ENCODE results near the gene CALM1.

The CALM1 gene

DNA sequence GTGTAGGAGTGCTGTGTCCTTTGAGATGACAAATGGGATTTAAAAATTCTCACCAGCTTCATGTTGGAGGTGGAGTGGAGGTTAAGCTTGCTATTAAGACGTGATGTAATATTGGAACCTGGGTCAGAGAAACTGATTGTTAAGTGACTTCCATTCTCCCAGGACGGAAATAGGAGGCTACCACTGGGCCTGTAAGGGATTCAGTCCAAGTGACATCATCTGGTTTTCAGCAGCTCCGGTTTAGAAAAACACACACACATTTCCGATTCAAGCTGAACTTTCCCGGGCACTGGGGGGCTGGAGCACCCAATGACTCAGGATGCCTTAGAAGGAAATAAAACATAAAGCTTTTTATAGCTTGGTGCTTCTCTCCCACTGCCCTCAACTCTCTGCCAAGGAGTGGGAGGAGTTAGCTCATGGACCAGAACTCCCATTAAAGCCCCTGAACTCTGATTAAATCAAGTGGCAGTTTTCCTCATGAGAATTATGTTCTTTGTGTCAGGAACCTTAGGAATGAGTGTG, 12.4 kb downstream of the CALM1 start:
- no peak for DNase-seq (ENCODE audit: low read depth)

DNA sequence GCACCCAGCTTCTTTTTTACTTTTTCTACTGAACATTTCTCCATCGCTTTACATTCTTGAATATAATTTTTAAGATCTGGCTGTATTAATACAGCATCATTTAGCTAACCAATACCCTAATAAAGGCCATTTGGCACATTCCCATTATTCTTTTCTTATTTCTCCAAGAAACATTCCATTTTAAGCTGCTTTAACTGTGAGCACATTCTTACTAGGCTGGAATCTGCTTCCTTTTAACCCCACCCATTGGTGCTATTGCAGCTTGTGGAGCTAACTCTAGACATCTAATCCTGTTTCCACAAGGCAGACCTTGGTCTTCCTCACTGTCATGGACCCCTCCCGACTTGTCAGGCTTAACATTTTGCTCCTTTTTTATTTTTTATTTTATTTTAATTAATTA, 15.2 kb downstream of the CALM1 start:
- DNase-seq (ENCODE audit: low read depth) = no peak

DNA sequence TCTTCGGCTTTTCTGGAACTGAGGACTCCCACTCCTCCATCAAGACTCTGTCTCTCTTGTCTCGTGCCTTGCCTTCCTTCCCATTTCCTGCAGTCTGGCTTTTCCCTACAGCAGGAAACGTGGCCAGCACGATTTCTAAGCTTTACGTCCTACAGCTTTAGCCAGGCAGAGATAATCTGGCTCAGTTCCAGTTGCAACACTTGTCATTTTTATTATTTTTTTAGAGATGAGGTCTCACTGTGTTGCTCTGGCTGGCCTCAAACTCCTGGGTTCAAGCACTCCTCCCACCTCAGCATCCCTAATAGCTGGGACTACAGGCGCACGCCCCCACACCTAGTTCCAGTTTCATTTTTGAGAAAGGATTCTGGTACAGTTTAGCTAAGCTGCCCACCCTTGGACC, 19.9 kb downstream of the CALM1 start:
- no peak for DNase-seq (ENCODE audit: low read depth)

DNA sequence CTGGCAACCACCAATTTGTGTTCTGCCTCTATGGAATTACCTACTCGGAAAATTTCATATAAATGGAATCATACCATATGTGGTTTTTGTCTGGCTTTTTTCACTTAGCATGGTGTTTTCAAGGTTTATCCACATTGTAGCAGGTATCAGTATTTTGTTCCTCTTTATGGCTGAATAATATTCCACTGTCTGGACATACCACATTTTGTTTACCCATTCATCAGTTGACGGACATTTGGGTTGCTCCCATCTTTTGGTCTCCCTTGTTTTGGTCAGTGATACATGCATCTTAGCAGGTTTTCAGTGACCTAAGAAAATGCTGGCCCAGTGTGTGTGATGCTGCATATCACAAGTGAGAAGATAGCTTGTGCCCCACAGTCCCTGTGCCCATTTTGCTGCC, 21.2 kb downstream of the CALM1 start:
- no peak for DNase-seq (ENCODE audit: low read depth)

- DNase-seq (ENCODE audit: low read depth) = no peak
Observed at GRCh38 chr14:90419200-90419599, 22.4 kb downstream of the CALM1 start.

DNA sequence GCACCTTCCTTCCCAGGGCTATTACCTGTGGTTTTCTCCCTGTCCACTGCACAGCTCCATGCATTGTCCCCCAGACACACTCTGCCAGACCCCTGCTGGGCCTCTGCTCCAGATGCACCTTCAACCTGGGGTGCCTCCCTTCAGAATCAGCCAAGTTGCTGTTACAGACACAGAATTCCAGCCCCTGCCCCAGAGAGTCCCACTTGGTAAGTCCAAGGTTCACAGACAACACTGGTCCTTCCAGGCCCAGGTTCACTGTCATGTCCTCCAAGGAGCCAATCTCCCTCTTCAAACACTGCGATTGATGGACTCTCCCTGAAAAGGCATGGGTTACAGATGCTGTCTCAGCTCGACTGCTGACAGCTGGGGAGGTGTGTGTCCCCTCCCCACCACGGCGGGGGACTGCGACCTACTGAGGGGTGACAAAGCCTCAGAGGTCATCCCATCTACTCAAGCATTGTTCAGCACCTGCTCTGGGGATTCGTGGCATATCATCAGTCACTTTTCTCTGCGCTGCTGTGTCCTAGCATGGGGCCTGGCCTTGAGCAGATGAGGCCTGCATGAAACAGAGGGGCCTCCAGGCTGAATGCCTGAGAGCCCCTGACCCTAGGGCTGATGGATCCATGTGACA, 24.3 kb downstream of the CALM1 start:
- DNase-seq (ENCODE audit: low read depth) = no peak

GRCh38 chr14:90421632-90422020, 24.8 kb downstream of the CALM1 start:
- no peak for DNase-seq (ENCODE audit: low read depth)

DNA sequence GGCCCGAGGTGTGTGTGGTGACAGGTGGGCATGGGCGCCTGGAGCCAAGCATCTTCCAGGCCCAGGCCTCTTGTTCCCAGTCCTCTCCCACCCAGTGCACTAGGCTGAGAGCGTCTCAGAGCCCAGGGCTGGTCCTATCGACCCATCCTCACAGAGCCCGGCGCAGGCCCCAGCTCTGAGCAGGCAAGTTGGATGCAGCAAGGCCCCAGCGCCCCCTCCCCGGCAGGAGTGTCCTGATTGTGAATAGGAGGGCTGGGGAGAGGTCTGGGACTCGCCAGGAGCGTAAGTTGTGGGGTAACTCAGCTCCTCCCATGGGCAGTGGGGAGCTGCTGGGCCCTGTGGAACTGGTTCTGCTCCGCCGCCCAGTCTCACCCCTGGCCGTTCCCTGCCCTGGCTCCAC, 26.3 kb downstream of the CALM1 start:
- DNase-seq (ENCODE audit: low read depth) = no peak

GRCh38 chr14:90424075-90424474, 27.2 kb downstream of the CALM1 start:
- no peak for DNase-seq (ENCODE audit: low read depth)

- DNase-seq (ENCODE audit: low read depth) = no peak
Observed at GRCh38 chr14:90424686-90425372, 28.0 kb downstream of the CALM1 start.

DNA sequence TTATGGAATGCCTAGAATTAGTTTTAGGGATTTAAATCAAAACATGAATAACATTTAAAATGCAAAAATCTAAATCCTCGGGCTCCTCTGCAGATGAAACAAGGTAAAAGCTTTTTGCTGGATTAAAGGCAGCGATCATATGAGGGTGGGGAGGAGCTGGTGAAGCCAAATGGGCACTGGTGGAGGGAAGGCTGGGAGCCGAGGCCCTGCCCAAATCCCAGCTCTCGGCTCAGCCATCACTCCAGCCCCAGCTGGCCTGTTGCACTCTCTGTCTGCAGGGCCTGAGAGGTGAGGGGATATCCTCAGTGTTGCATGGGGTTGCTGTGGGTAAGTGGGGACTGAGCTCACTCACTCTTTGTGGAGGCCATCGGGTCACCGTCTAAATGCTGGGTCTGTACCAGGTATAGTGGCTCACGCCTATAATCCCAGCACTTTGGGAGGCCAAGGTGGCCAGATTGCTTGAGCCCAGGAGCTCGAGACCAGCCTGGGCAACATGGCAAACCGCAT, 28.6 kb downstream of the CALM1 start:
- DNase-seq (ENCODE audit: low read depth) = no peak

- DNase-seq (ENCODE audit: low read depth) = no peak
Observed at GRCh38 chr14:90426031-90426540, 29.3 kb downstream of the CALM1 start.

DNA sequence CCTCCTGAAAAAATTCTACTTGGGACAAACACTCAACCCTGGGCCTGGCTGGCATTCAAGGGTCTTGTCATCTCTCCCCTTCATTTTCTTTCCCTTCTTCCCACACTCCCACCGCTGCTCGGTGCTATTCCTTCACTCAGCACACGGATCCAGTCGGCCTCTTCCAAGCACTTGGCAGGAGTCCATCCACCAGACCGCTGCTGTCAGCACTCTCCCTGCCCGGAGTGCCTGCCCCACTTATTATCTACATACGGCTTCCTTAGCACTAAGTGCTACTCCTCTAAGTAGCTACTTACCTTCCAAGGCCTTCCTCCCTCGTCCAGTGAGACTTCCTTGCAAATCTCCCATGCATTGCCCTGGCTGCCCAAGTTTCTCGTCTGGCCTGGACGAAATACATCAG, 29.8 kb downstream of the CALM1 start:
- no peak for DNase-seq (ENCODE audit: low read depth)

GRCh38 chr14:90427848-90428426, 31.1 kb downstream of the CALM1 start:
- no peak for DNase-seq (ENCODE audit: low read depth)

- DNase-seq (ENCODE audit: low read depth) = no peak
Observed at GRCh38 chr14:90428676-90429075, 31.8 kb downstream of the CALM1 start.

GRCh38 chr14:90429236-90429635, 32.4 kb downstream of the CALM1 start:
- no peak for DNase-seq (ENCODE audit: low read depth)

GRCh38 chr14:90429754-90430153, 32.9 kb downstream of the CALM1 start:
- no peak for DNase-seq (ENCODE audit: low read depth)

- no peak for DNase-seq (ENCODE audit: low read depth)
Observed at GRCh38 chr14:90434370-90435020, 37.7 kb downstream of the CALM1 start.

- no peak for DNase-seq (ENCODE audit: low read depth)
Observed at GRCh38 chr14:90438841-90439240, 42.0 kb downstream of the CALM1 start.

GRCh38 chr14:90440021-90440451, 43.2 kb downstream of the CALM1 start:
- no peak for DNase-seq (ENCODE audit: low read depth)

- DNase-seq (ENCODE audit: low read depth) = no peak
Observed at GRCh38 chr14:90440592-90440991, 43.8 kb downstream of the CALM1 start.

DNA sequence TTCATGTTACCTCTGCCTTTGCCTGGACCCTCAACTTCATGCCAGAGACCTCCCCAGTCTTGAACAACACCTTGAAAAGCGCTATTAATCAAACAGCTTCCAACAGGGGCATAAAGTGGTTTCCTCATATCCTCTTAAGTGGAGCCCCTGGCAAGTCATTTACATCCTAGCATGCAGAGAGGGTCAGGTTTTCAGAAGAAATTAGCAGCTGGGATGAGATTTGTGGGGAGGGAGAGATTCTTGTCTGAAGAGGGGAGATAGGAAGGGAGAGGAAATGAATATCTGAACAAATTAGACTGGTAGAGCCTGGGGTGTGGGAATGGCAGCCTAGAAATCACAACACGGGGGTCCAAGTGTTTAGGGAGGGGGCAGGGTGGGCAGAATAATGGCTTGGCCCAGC, 45.6 kb downstream of the CALM1 start:
- DNase-seq (ENCODE audit: low read depth) = no peak
